Stimulated activated CD4-positive, alpha-beta T cell treated with anti-CD3 and anti-CD28 coated beads, Interleukin-12 subunit alpha, Interleukin-12 subunit beta, amount 100 ng/mL, for 24 hours (primary cell): ENCODE measurements around the gene STX19.
"Not testable (repeated sequence)": the region's sequence is repeated elsewhere in the genome, so short reads cannot be mapped to it uniquely, and the experiment has no call there.

ENCODE experiments used
- DNase-seq, 2 experiments: peaks; one replicate each; pipeline ENCODE4 v3.0.0-alpha.2; 2020; ENCODE audit warnings: low read depth in 2 of 2

STX19 gene

GRCh38 chr3:94028093-94028837, at the start of gene STX19:
Gene STX19, minus strand, starts transcription at chr3:94028597. Its CDS starts 13,328 bp downstream, at chr3:94015269.
- no peak for DNase-seq

GRCh38 chr3:94076055-94076454, 47.7 kb upstream of the STX19 start:
- DNase-seq: no peak

- DNase-seq: no peak
Measured at GRCh38 chr3:94071713-94072284, 43.4 kb upstream of the STX19 start.

- no peak for DNase-seq
Measured at GRCh38 chr3:94070341-94070911, 42.0 kb upstream of the STX19 start.

- DNase-seq: no peak
Measured at GRCh38 chr3:94069194-94069813, 40.9 kb upstream of the STX19 start.

- DNase-seq: no peak
Measured at GRCh38 chr3:94066506-94067500, 38.4 kb upstream of the STX19 start.

GRCh38 chr3:94065819-94066480, 37.6 kb upstream of the STX19 start:
- DNase-seq: no peak

GRCh38 chr3:94065122-94065521, 36.7 kb upstream of the STX19 start:
- DNase-seq: no peak

- no peak for DNase-seq
Measured at GRCh38 chr3:94064243-94064860, 36.0 kb upstream of the STX19 start.

- DNase-seq: no peak
Measured at GRCh38 chr3:94063496-94064119, 35.2 kb upstream of the STX19 start.

GRCh38 chr3:94062513-94063404, 34.4 kb upstream of the STX19 start, which contains the start of the genes DHFR2 and NSUN3:
Gene DHFR2, minus strand, starts transcription at chr3:94062916. Its CDS starts 1,405 bp downstream, at chr3:94061511.
Gene NSUN3, plus strand, starts transcription at chr3:94063061. Its CDS starts 66 bp downstream, at chr3:94063127.
- DNase-seq: peak; percentile 70 to 75

- no peak for DNase-seq
Measured at GRCh38 chr3:94061297-94061696, 32.9 kb upstream of the STX19 start.

- DNase-seq: no peak
Measured at GRCh38 chr3:94050546-94050945, 22.1 kb upstream of the STX19 start.

- no peak for DNase-seq
Measured at GRCh38 chr3:94049267-94049666, 20.9 kb upstream of the STX19 start.

GRCh38 chr3:94046533-94046932, 18.1 kb upstream of the STX19 start:
- DNase-seq: no peak

GRCh38 chr3:94044100-94044936, 15.9 kb upstream of the STX19 start:
- not testable (repeated sequence) for DNase-seq

- no peak for DNase-seq
Measured at GRCh38 chr3:94043285-94043684, 14.9 kb upstream of the STX19 start.
